ENCODE measurements around the gene SLC22A3.

SLC22A3 gene

DNA sequence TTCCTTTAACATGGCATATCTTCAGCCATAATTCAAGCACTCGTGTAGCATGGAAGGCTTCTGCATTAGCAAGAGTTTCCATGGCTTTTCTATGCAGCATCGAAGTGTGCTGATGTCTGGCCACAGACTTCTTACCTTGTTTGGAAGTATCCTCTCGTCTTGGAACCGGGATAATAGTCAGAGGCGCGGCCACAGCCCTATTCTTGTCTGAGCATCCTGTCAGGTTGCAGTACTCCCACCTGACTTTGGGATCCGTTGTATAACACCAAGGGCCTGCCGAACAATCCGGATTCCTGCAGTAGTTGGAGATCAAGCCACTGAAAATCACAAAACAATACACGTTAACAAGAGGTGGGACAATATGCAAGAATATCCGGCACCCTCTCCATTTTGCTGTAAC lies 138.9 kb downstream of the SLC22A3 start:
- DNase-seq (ENCODE audit: low read depth in 1 of 2, low spot score in 1 of 2): no peak

DNA sequence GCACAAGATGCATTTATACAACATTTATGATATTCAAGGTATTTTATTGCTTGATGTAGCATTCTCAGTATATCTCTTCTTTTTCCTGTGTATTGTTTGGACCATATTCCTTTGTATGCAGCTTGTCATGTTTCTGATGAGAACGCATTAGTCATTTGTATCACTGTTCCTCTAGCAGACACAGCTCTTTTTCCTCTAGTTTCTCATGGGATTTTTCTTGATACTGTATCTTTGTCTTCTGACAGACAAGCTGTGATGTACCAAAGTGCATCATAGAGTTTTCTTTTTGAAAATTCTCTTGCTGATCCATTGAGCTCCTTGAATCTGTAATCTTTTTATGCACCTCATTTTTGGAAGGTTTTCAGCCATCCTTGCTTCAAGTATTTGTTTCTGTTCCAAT lies 140.9 kb downstream of the SLC22A3 start:
- DNase-seq (ENCODE audit: low read depth in 1 of 2, low spot score in 1 of 2): no peak

- DNase-seq (ENCODE audit: low read depth in 1 of 2, low spot score in 1 of 2): no peak
Observed at GRCh38 chr6:160494576-160494975, 146.4 kb downstream of the SLC22A3 start.

DNA sequence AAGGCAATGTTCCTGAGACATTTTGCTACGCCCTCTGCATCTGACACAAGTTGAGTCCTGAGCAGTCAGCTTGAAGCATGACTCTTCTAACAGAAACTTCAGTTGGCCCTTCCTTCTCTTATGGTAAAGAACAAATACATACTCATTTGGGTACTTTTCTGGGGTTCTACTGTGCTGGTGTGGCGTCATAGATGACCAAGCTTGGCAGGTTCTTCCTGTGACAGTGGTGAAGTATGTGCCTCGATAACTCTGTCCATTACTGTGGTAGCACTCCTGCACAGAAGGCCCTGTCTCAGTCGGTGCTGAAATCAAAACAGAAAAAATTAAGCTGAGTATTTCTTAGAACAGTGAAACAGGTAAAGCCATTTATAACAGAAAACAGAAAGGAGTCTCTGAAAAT lies 152.5 kb downstream of the SLC22A3 start:
- no peak for DNase-seq (ENCODE audit: low read depth in 1 of 2, low spot score in 1 of 2)

Data from activated T-helper 1 cell treated with anti-CD3 and anti-CD28 coated beads, Interleukin-2, amount 50 U/mL, for 16 hours (primary cell).